ENCODE measurements around the gene MT1F.

Gene MT1F

GRCh38 chr16:56684926-56685590 is 27.3 kb downstream of the MT1F start:
- peaks cover 0 to 39% (median 10%) of the 10 kb centered on the region in 4 donors for H3K4me1 ChIP-seq
- DNase-seq, result peak; percentile 57 to 84
- peaks cover 0 to 10% (median 0%) of the 10 kb centered on the region in 3 donors for H3K9me3 ChIP-seq
- no peaks in the 10 kb centered on the region for H3K27me3 ChIP-seq
- H3K27ac ChIP-seq, result peak overlapping the region; percentile 87 to 88
- intact Hi-C loops (cut with DNase I; ENCODE audit: low total_unique reads), result loop anchor here (5.0 kb wide), 1 partner anchor 78 kb away; the partner anchor contains the start of gene MT2A
- H3K4me3 ChIP-seq, result peak overlapping the region; percentile 80 to 82
- peaks cover 6 to 25% (median 14%) of the 10 kb centered on the region in 3 donors for H3K36me3 ChIP-seq
- no peak for TF ChIP-seq CTCF (IDR thresholded peaks at IDR 0.05)

- Histone ChIP-seq H3K27me3 (no peaks in the 10 kb centered on the region), H3K36me3 (peaks cover 6 to 25% (median 14%) of the 10 kb centered on the region in 3 donors), H3K27ac (no peak overlapping the region), H3K4me3 (no peak overlapping the region), H3K9me3 (peaks cover 0 to 10% (median 0%) of the 10 kb centered on the region in 3 donors), H3K4me1 (peaks cover 0 to 32% (median 10%) of the 10 kb centered on the region in 4 donors)
- DNase-seq, result no peak
- no peak for TF ChIP-seq CTCF (IDR thresholded peaks at IDR 0.05)
- intact Hi-C loops (cut with DNase I; ENCODE audit: low total_unique reads), result no loop called here
Measured at GRCh38 chr16:56686758-56687157, 29.0 kb downstream of the MT1F start.

GRCh38 chr16:56688762-56689161 is 31.0 kb downstream of the MT1F start:
- peaks cover 0 to 24% (median 10%) of the 10 kb centered on the region in 4 donors for H3K4me1 ChIP-seq
- H3K27me3 ChIP-seq, result no peaks in the 10 kb centered on the region
- intact Hi-C loops (cut with DNase I; ENCODE audit: low total_unique reads), result no loop called here
- H3K4me3 ChIP-seq, result no peak overlapping the region
- no peak for DNase-seq
- no peak overlapping the region for H3K27ac ChIP-seq
- peaks cover 0 to 10% (median 0%) of the 10 kb centered on the region in 3 donors for H3K9me3 ChIP-seq
- H3K36me3 ChIP-seq, result peaks cover 0 to 23% (median 12%) of the 10 kb centered on the region in 3 donors
- TF ChIP-seq CTCF (IDR thresholded peaks at IDR 0.05), result no peak

- peaks cover 0 to 20% (median 9%) of the 10 kb centered on the region in 4 donors for H3K4me1 ChIP-seq
- H3K4me3 ChIP-seq, result no peak overlapping the region
- intact Hi-C loops (cut with DNase I; ENCODE audit: low total_unique reads), result no loop called here
- DNase-seq, result no peak
- H3K27me3 ChIP-seq, result no peaks in the 10 kb centered on the region
- peaks cover 0 to 10% (median 0%) of the 10 kb centered on the region in 3 donors for H3K9me3 ChIP-seq
- no peak for TF ChIP-seq CTCF (IDR thresholded peaks at IDR 0.05)
- H3K36me3 ChIP-seq, result peaks cover 0 to 19% (median 8%) of the 10 kb centered on the region in 3 donors
- H3K27ac ChIP-seq, result no peak overlapping the region
Measured at GRCh38 chr16:56689171-56689570, 31.4 kb downstream of the MT1F start.

- no peak for TF ChIP-seq CTCF (IDR thresholded peaks at IDR 0.05)
- H3K36me3 ChIP-seq, result peaks cover 0 to 15% (median 6%) of the 10 kb centered on the region in 3 donors
Measured at GRCh38 chr16:56690420-56691122, 32.8 kb downstream of the MT1F start.

More at GRCh38 chr16:56690420-56691122, 32.8 kb downstream of the MT1F start:
- peak in 1 of 2 donors; percentile 32 for DNase-seq
- H3K27me3 ChIP-seq, result peaks cover 0 to 3% of the 10 kb centered on the region in 2 donors
- H3K4me3 ChIP-seq, result no peak overlapping the region
- no peak overlapping the region for H3K27ac ChIP-seq
- intact Hi-C loops (cut with DNase I; ENCODE audit: low total_unique reads), result no loop called here
- H3K4me1 ChIP-seq, result peaks cover 0 to 7% (median 3%) of the 10 kb centered on the region in 4 donors
- H3K9me3 ChIP-seq, result peaks cover 0 to 10% (median 0%) of the 10 kb centered on the region in 3 donors

Measured in tibial artery (tissue), 4 donors.